ENCODE data around the gene FOXO4. TPM values are rescaled to one million over a fixed set of nuclear protein-coding genes. Genes with fewer than 3 reads are reported as not detected.
"Not testable (repeated sequence)": the region's sequence is repeated elsewhere in the genome, so short reads cannot be mapped to it uniquely, and the experiment has no call there.

The FOXO4 gene, protein sequence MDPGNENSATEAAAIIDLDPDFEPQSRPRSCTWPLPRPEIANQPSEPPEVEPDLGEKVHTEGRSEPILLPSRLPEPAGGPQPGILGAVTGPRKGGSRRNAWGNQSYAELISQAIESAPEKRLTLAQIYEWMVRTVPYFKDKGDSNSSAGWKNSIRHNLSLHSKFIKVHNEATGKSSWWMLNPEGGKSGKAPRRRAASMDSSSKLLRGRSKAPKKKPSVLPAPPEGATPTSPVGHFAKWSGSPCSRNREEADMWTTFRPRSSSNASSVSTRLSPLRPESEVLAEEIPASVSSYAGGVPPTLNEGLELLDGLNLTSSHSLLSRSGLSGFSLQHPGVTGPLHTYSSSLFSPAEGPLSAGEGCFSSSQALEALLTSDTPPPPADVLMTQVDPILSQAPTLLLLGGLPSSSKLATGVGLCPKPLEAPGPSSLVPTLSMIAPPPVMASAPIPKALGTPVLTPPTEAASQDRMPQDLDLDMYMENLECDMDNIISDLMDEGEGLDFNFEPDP
- 10 to 100 TPM; 30.4 to 45.9 (median 38.1) TPM for total RNA-seq
- total RNA-seq (2013): 13.5 TPM
- total RNA-seq: 2.9 to 50.3 (median 28.7) reads per million in 29 experiments

DNA sequence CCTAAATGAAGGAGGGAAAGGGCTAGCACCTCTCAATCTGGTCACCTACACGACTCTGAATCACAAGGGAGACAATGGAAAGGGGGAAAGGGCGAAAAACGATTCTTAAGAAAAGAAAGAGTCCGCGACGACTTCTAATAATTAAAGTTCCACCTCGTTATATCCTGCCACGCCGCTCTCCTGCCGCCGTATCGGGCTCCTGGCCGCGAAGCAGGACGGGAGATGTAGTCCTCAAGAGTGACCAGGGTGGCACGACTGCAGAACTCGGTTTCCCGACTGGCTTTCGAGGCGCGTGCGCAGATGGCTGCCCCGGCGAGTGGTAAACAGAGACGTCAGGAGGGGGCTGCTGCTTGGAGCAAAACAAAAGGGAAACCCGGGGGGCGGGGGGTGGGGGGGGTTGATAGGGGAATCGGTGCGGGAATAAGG, at the start of gene FOXO4:
Gene FOXO4, plus strand, starts transcription at position 297 of the 426 bp plus-strand sequence. CDS start 678 bp downstream, outside the sequence.
- 0% methylated on average over 5 of the region's 29 CpGs for WGBS (ENCODE audit: insufficient coverage)

DNA sequence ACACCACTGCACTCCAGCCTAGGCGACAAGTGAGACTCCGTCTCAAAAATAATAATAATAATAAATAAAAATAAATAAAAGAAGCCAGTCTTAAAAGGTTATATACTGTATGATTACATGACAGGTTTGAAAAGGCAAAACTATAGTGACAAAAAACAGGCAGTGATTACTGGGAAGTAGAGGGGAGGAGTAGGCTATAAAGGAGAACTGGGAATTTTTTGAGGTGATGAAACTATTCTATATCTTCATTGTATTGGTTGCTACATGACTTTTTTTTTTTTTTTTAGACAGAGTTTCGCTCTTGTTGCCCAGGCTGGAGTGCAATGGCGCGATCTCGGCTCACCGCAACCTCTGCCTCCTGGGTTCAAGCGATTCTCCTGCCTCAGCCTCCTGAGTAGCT, 47.8 kb upstream of the FOXO4 start:
- CTCF ChIA-PET; H3K4me3 Mint-ChIP-seq; H3K36me3 ChIP-seq (ENCODE audit: control insufficient read depth in 2 of 2, extremely low read depth in 1 of 2, insufficient read depth in 1 of 2, low read length in 1 of 2); H3K9me3 ChIP-seq; H3K4me3 ChIP-seq (ENCODE audit: control insufficient read depth in 1 of 2, extremely low read depth in 1 of 2, low read length in 1 of 2); H3K4me1 ChIP-seq (ENCODE audit: control insufficient read depth in 1 of 2, extremely low read depth in 1 of 2, insufficient read depth in 2 of 2, low read length in 2 of 2); H3K27me3 Mint-ChIP-seq; H3K27me3 ChIP-seq (replicated peaks in 1 of 2; ENCODE audit: control insufficient read depth in 2 of 2, extremely low read depth in 1 of 2, insufficient read depth in 2 of 2, low read length in 1 of 2); H3K36me3 Mint-ChIP-seq; H3K27ac Mint-ChIP-seq; H3K9me3 Mint-ChIP-seq; ATAC-seq (replicated peaks in 1 of 4); POLR2A ChIA-PET; H3K27ac ChIP-seq (ENCODE audit: low read length); DNase-seq; H3K4me1 Mint-ChIP-seq: not testable (repeated sequence)
- no CpG with 5 or more reads among the region's 8 CpGs for WGBS (ENCODE audit: insufficient coverage)

More for the DNA sequence above, at the start of gene FOXO4:
- DNase-seq (peak; percentile 70 to 93 (median 87)), ATAC-seq (replicated peaks in 1 of 4) (peak; percentile 85 to 88 (median 87))
- no peaks in the 10 kb centered on the region for H3K9me3 ChIP-seq
- H3K4me1 ChIP-seq (ENCODE audit: control insufficient read depth in 1 of 2, extremely low read depth in 1 of 2, insufficient read depth in 2 of 2, low read length in 2 of 2): peaks cover 3 to 39% of the 10 kb centered on the region in 2 experiments
- Mint-ChIP-seq H3K4me3 (peak within 1 kb of the TSS; percentile 91 to 94 (median 92)), H3K9me3 (no peaks in the 10 kb centered on the region), H3K27ac (peak within 1 kb of the TSS; percentile 89 to 95), H3K27me3 (peaks cover 0 to 4% of the 10 kb centered on the region in 2 donors), H3K36me3 (no peaks in the 10 kb centered on the region), H3K4me1 (peaks cover 37 to 43% (median 41%) of the 10 kb centered on the region in 3 donors)
- H3K36me3 ChIP-seq (ENCODE audit: control insufficient read depth in 2 of 2, extremely low read depth in 1 of 2, insufficient read depth in 1 of 2, low read length in 1 of 2): no peaks in the 10 kb centered on the region
- POLR2A ChIA-PET: interaction anchor here in 1 of 2 donors (1.1 kb wide), 1 partner anchor 16 kb away, joined by 6 read pairs; the partner anchor contains the start of gene IL2RG
- H3K4me3 ChIP-seq (ENCODE audit: control insufficient read depth in 1 of 2, extremely low read depth in 1 of 2, low read length in 1 of 2): peak within 1 kb of the TSS; percentile 64 to 78
- H3K27ac ChIP-seq (ENCODE audit: low read length): peak within 1 kb of the TSS; percentile 57
- H3K27me3 ChIP-seq (replicated peaks in 1 of 2; ENCODE audit: control insufficient read depth in 2 of 2, extremely low read depth in 1 of 2, insufficient read depth in 2 of 2, low read length in 1 of 2): no peaks in the 10 kb centered on the region
- CTCF ChIA-PET: interaction anchor here (0.9 to 1.3 kb wide), 4 partner anchors 22 to 86 kb away, joined by 3 to 9 read pairs (median 4); partner anchors contain the start of gene MED12 (in 1 of the 2)

DNA sequence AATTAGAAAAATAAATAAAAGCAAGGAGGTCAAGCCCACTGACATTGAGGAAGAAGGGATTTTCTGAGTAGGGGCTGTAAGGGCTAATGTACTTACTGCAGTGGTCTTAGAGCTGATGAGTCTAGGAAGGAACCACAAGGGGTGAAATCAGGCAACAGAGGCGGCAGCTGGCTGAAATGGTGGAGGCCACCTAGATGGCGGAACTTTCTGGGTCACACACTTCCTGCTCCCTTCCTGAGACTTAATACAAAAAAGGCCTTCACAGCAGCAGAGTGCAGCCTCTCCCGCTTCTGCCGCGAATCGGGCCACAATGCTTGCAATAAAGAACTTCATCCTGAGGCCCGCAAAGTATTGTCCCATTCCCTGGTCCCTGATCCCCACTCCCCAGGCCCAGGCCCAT, 42.9 kb upstream of the FOXO4 start:
- Histone ChIP-seq H3K27me3 (replicated peaks in 1 of 2; ENCODE audit: control insufficient read depth in 2 of 2, extremely low read depth in 1 of 2, insufficient read depth in 2 of 2, low read length in 1 of 2) (no peaks in the 10 kb centered on the region), H3K36me3 (ENCODE audit: control insufficient read depth in 2 of 2, extremely low read depth in 1 of 2, insufficient read depth in 1 of 2, low read length in 1 of 2) (peaks cover 0 to 5% of the 10 kb centered on the region in 2 donors), H3K4me1 (ENCODE audit: control insufficient read depth in 1 of 2, extremely low read depth in 1 of 2, insufficient read depth in 2 of 2, low read length in 2 of 2) (no peaks in the 10 kb centered on the region), H3K27ac (ENCODE audit: low read length) (no peak overlapping the region), H3K9me3 (no peaks in the 10 kb centered on the region), H3K4me3 (ENCODE audit: control insufficient read depth in 1 of 2, extremely low read depth in 1 of 2, low read length in 1 of 2) (no peak overlapping the region)
- H3K4me3 Mint-ChIP-seq: no peak overlapping the region
- WGBS (ENCODE audit: insufficient coverage): 55% methylated on average over 5 of the region's 7 CpGs
- H3K27me3 Mint-ChIP-seq: no peaks in the 10 kb centered on the region
- CTCF ChIA-PET: interaction anchor here in 1 of 2 donors (0.5 kb wide), 1 partner anchor 919 kb away, joined by 3 read pairs; the partner anchor contains the start of gene IGBP1
- peaks cover 0 to 14% (median 13%) of the 10 kb centered on the region in 3 donors for H3K4me1 Mint-ChIP-seq
- no peak overlapping the region for H3K27ac Mint-ChIP-seq
- DNase-seq (no peak), ATAC-seq (replicated peaks in 1 of 4) (no peak)
- POLR2A ChIA-PET: interaction anchor here in 1 of 2 donors (0.5 kb wide), 1 partner anchor 66 kb away, joined by 3 read pairs; the partner anchor contains the start of gene MED12
- H3K36me3 Mint-ChIP-seq: peaks cover 2% of the 10 kb centered on the region
- H3K9me3 Mint-ChIP-seq: no peaks in the 10 kb centered on the region

DNA sequence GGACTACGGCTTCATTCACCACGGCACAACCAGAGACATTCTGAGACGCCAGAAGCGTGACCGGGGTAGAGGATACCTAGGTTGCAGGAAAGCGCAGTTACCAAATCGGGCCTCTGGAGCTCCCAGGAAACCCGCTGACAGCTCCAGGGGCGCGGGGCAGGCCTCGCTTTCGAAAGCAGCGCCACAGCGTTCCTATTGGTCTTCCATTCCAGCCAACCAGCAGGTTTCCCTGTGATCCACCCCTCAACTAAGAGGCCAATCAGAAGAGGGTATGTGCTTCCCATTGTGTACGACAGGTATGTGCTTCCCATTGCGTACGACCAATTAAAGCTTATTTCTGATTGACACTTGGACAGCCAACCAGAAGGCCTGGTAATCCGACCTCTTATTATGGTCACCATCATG, 42.4 kb upstream of the FOXO4 start:
- ATAC-seq (replicated peaks in 1 of 4) (peak in 2 of 4 experiments; percentile 26 to 47), DNase-seq (peak in 7 of 35 experiments; percentile 1 to 24 (median 5))
- H3K27ac ChIP-seq (ENCODE audit: low read length): no peak overlapping the region
- H3K4me1 ChIP-seq (ENCODE audit: control insufficient read depth in 1 of 2, extremely low read depth in 1 of 2, insufficient read depth in 2 of 2, low read length in 2 of 2): peaks cover under 1% of the 10 kb centered on the region in 2 experiments
- ChIA-PET CTCF (interaction anchor here in 1 of 2 donors (0.5 kb wide), 1 partner anchor 920 kb away, joined by 3 read pairs; the partner anchor contains the start of gene IGBP1), POLR2A (interaction anchor here in 1 of 2 donors (0.5 kb wide), 1 partner anchor 65 kb away, joined by 3 read pairs; the partner anchor contains the start of gene MED12)
- Mint-ChIP-seq H3K4me3 (no peak overlapping the region), H3K27ac (no peak overlapping the region), H3K27me3 (peaks cover 0 to 3% of the 10 kb centered on the region in 2 donors), H3K9me3 (no peaks in the 10 kb centered on the region), H3K36me3 (peaks cover 6% of the 10 kb centered on the region), H3K4me1 (peaks cover 4 to 19% (median 17%) of the 10 kb centered on the region in 3 donors)
- no peaks in the 10 kb centered on the region for H3K9me3 ChIP-seq
- H3K27me3 ChIP-seq (replicated peaks in 1 of 2; ENCODE audit: control insufficient read depth in 2 of 2, extremely low read depth in 1 of 2, insufficient read depth in 2 of 2, low read length in 1 of 2): no peaks in the 10 kb centered on the region
- WGBS (ENCODE audit: insufficient coverage): 76% methylated on average over 11 of the region's 18 CpGs
- H3K4me3 ChIP-seq (ENCODE audit: control insufficient read depth in 1 of 2, extremely low read depth in 1 of 2, low read length in 1 of 2): no peak overlapping the region
- peaks cover 0 to 5% of the 10 kb centered on the region in 2 donors for H3K36me3 ChIP-seq (ENCODE audit: control insufficient read depth in 2 of 2, extremely low read depth in 1 of 2, insufficient read depth in 1 of 2, low read length in 1 of 2)

DNA sequence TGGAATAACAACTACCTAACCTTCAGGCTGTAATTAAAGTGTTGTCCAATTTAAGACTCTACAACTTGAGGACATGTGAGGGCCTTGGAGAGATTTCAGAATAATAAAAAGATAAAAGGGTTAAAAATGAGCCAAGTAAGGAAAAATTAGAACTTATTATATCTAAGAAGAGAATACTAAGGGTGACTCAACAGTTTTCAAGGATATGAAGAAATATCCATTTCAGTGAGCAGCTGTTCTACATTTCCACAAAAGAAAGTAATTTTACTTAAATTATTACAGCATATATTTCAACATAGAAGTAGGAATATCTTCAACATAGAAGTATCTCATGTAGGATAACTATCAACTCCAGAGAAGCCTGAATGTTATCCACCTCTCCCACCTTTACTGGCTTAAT, 38.8 kb upstream of the FOXO4 start:
- no peaks in the 10 kb centered on the region for H3K9me3 ChIP-seq
- DNase-seq (no peak), ATAC-seq (replicated peaks in 1 of 4) (no peak)
- Mint-ChIP-seq H3K4me3 (no peak overlapping the region), H3K4me1 (peaks cover 18 to 36% (median 32%) of the 10 kb centered on the region in 3 donors), H3K9me3 (no peaks in the 10 kb centered on the region), H3K27me3 (peaks cover 0 to 4% of the 10 kb centered on the region in 2 donors), H3K27ac (peak overlapping the region; percentile 41 to 81), H3K36me3 (peaks cover 22% of the 10 kb centered on the region)
- H3K4me3 ChIP-seq (ENCODE audit: control insufficient read depth in 1 of 2, extremely low read depth in 1 of 2, low read length in 1 of 2): no peak overlapping the region
- H3K27me3 ChIP-seq (replicated peaks in 1 of 2; ENCODE audit: control insufficient read depth in 2 of 2, extremely low read depth in 1 of 2, insufficient read depth in 2 of 2, low read length in 1 of 2): no peaks in the 10 kb centered on the region
- ChIA-PET CTCF (no interaction called here), POLR2A (no interaction called here)
- peaks cover 9 to 10% of the 10 kb centered on the region in 2 experiments for H3K4me1 ChIP-seq (ENCODE audit: control insufficient read depth in 1 of 2, extremely low read depth in 1 of 2, insufficient read depth in 2 of 2, low read length in 2 of 2)
- H3K27ac ChIP-seq (ENCODE audit: low read length): no peak overlapping the region
- H3K36me3 ChIP-seq (ENCODE audit: control insufficient read depth in 2 of 2, extremely low read depth in 1 of 2, insufficient read depth in 1 of 2, low read length in 1 of 2): peaks cover 0 to 28% of the 10 kb centered on the region in 2 donors

DNA sequence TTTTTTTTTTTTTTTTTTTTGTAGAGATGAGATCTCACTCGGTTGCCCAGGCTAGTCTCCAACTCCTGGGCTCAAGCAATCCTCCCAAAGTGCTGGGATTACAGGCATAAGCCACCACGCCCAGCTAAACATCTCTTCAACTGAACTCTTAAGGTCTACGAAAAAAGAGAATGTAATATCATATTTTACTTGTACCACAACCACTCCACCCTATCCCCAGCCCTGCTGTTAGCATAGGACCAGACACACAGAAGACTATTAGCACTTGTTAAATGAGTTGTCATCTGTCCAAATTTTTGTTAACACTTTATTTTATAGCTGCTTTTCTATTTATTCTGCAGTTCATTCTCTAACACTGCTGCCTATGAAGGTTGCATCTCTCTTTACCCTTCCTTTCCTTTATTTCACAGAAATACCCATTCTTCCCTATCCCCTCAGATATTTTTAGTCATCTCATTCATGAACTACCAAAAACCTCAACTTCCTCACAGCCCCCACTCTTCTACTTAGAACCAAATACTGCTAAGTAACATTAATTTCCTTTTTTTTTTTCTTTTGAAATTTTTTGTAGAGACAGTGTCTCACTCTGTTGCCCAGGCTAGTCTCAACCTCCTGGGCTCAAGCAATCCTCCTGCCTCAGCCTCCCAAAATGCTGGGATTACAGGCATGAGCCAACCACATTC, 37.7 kb upstream of the FOXO4 start:
- Histone ChIP-seq H3K9me3 (no peaks in the 10 kb centered on the region), H3K27me3 (replicated peaks in 1 of 2; ENCODE audit: control insufficient read depth in 2 of 2, extremely low read depth in 1 of 2, insufficient read depth in 2 of 2, low read length in 1 of 2) (no peaks in the 10 kb centered on the region), H3K27ac (ENCODE audit: low read length) (no peak overlapping the region), H3K36me3 (ENCODE audit: control insufficient read depth in 2 of 2, extremely low read depth in 1 of 2, insufficient read depth in 1 of 2, low read length in 1 of 2) (peaks cover 0 to 30% of the 10 kb centered on the region in 2 donors), H3K4me1 (ENCODE audit: control insufficient read depth in 1 of 2, extremely low read depth in 1 of 2, insufficient read depth in 2 of 2, low read length in 2 of 2) (peaks cover 9 to 10% of the 10 kb centered on the region in 2 experiments), H3K4me3 (ENCODE audit: control insufficient read depth in 1 of 2, extremely low read depth in 1 of 2, low read length in 1 of 2) (no peak overlapping the region)
- ChIA-PET POLR2A (no interaction called here), CTCF (no interaction called here)
- no peak overlapping the region for H3K4me3 Mint-ChIP-seq
- ATAC-seq (replicated peaks in 1 of 4): no peak
- peaks cover 18 to 40% (median 32%) of the 10 kb centered on the region in 3 donors for H3K4me1 Mint-ChIP-seq
- no CpG with 5 or more reads among the region's 3 CpGs for WGBS (ENCODE audit: insufficient coverage)
- H3K36me3 Mint-ChIP-seq: peaks cover 28% of the 10 kb centered on the region
- H3K27ac Mint-ChIP-seq: peak overlapping the region; percentile 2 to 84
- peaks cover 0 to 9% of the 10 kb centered on the region in 2 donors for H3K27me3 Mint-ChIP-seq
- no peak for DNase-seq
- H3K9me3 Mint-ChIP-seq: no peaks in the 10 kb centered on the region
